HUES48 (cell line): ENCODE measurements around the gene KCNIP3.
"Not testable (repeated sequence)": the region's sequence is repeated elsewhere in the genome, so short reads cannot be mapped to it uniquely, and the experiment has no call there.

Experiments
- H3K27ac ChIP-seq: one replicate; pipeline ENCODE4 v1.7.0; 2013; ENCODE audit warnings: low read depth, low read length, inconsistent platforms
- H3K27me3 ChIP-seq: 2 replicates; pipeline ENCODE4 v1.6.1; 2013; ENCODE audit warnings: mild to moderate bottlenecking, low read length; ENCODE audit not compliant: control insufficient read depth, insufficient read depth
- H3K36me3 ChIP-seq: 2 replicates; pipeline ENCODE4 v1.6.1; 2013; ENCODE audit warnings: low read length; ENCODE audit not compliant: control insufficient read depth, insufficient read depth
- H3K4me1 ChIP-seq: 2 replicates; pipeline ENCODE4 v1.6.1; 2013; ENCODE audit warnings: mild to moderate bottlenecking, low read length; ENCODE audit not compliant: control insufficient read depth, insufficient read depth
- H3K4me3 ChIP-seq: 2 replicates; pipeline ENCODE4 v1.5.1; 2013; ENCODE audit warnings: mild to moderate bottlenecking, low read depth, low read length
- H3K9ac ChIP-seq: 2 replicates; pipeline ENCODE4 v1.6.1; 2013; ENCODE audit warnings: mild to moderate bottlenecking, low read depth, low read length, moderate library complexity
- H3K9me3 ChIP-seq: 2 replicates; pipeline ENCODE4 v1.6.1; 2013; ENCODE audit warnings: low read length; ENCODE audit not compliant: control insufficient read depth, insufficient read depth

Gene KCNIP3

DNA sequence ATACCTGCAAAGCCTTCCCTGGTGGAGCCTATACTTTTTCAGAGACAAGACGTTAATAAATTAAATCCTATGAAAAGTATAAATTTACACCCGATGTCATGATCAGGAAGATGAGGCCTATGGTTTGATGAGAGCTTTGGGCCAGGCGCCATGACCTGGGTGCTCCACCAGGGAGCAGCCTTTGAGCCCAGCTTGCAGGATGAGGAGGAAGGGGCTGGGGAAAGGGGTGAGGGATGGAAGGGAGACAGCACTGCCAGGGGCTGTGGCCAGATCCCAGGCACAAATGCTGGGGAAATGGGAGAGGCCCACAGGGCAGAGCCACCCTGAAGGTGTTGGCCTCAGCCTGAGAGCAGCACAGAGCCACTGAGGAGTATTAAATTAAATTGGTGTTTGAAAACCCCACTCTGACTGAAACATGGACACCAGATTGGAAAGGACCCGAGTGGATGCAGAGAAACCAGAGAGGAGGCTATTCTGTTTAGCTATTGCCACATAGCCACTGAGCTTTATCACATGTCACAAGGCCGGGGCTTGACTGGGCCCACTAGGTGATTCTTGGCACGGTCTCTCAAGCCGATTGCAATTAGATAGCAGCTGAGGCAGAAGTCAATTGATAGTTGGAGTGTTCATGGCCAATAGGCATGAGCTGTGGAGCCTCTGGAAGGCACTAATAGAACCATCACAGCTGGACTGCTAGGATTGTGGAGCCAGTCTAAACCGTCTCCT is 95.7 kb downstream of the KCNIP3 start:
- no peak overlapping the region for H3K27ac ChIP-seq
- 0 out of 2 replicates have a peak, but pooled peaks cover 5% of the 10 kb centered on the region for H3K27me3 ChIP-seq
- H3K4me3 ChIP-seq: no peak overlapping the region
- H3K36me3 ChIP-seq: no peaks in the 10 kb centered on the region
- no peak overlapping the region for H3K9ac ChIP-seq
- no peaks in the 10 kb centered on the region; the same call in 1 of the 2 replicates for H3K4me1 ChIP-seq
- no peaks in the 10 kb centered on the region for H3K9me3 ChIP-seq

DNA sequence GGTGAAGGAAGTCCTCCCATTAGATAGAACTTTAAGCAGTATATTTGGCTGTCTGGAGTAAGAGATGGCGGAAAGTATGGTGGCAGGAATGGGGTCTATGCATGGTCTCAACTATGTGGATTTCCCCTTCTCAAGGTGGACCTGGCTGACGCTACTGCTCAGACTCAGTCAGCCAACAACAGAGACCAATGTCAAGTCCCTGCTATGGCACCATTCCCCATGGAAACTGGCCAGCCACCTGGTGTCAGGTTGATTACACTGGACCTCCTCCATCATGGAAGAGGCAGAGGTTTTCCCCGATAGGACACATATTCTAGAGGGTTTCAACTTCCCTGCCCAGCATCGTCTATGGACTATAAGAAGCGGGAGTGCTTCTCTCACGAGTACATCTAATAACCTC is 96.8 kb downstream of the KCNIP3 start:
- no peak overlapping the region for H3K4me3 ChIP-seq
- H3K36me3 ChIP-seq: no peaks in the 10 kb centered on the region
- no peaks in the 10 kb centered on the region; the same call in 1 of the 2 replicates for H3K4me1 ChIP-seq
- H3K9ac ChIP-seq: no peak overlapping the region
- no peaks in the 10 kb centered on the region for H3K9me3 ChIP-seq
- 0 out of 2 replicates have a peak, but pooled peaks cover 5% of the 10 kb centered on the region for H3K27me3 ChIP-seq
- H3K27ac ChIP-seq: no peak overlapping the region

DNA sequence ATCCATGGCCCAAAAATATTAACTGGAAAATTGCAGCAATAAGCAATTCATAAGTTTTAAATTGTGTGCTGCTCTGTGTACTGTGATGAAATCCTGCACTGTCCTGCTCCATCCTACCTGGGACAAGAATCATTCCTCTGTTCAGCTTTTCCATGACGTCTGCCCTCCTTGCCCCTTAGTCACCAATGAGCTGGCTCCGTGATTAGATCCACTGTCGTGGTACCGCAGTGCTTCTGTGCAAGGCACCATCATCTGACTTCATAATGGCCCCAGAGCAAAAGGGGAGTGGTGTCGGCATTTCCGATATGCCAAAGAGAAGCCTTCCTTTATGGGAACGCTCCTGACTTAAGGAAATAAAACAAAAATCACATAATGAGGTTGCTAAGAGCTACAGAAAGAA is 101.9 kb downstream of the KCNIP3 start:
- no peaks in the 10 kb centered on the region for H3K36me3 ChIP-seq
- H3K4me3 ChIP-seq: no peak overlapping the region
- peaks cover 3% of the 10 kb centered on the region; the same call in 1 of the 2 replicates for H3K4me1 ChIP-seq

GRCh38 chr2:95401480-95401879 is 104.3 kb downstream of the KCNIP3 start:
- Histone ChIP-seq H3K27ac (no peak overlapping the region), H3K4me3 (peak overlapping the region; percentile 88), H3K4me1 (peaks cover 3% of the 10 kb centered on the region; the same call in 1 of the 2 replicates), H3K9ac (no peak overlapping the region), H3K9me3 (no peaks in the 10 kb centered on the region), H3K36me3 (no peaks in the 10 kb centered on the region), H3K27me3 (peaks cover 5% of the 10 kb centered on the region; the same call in 1 of the 2 replicates)

More for the DNA sequence above, 101.9 kb downstream of the KCNIP3 start:
- no peak overlapping the region for H3K9ac ChIP-seq
- no peaks in the 10 kb centered on the region for H3K9me3 ChIP-seq
- H3K27me3 ChIP-seq: peaks cover 5% of the 10 kb centered on the region; the same call in 1 of the 2 replicates
- H3K27ac ChIP-seq: no peak overlapping the region

GRCh38 chr2:95402004-95402369 is 104.8 kb downstream of the KCNIP3 start:
- Histone ChIP-seq H3K9ac (peak overlapping the region; percentile 59; the same call in 1 of the 2 replicates), H3K4me3 (peak overlapping the region; percentile 88)
- H3K27ac ChIP-seq, H3K36me3 ChIP-seq, H3K4me1 ChIP-seq, H3K9me3 ChIP-seq, H3K27me3 ChIP-seq: not testable (repeated sequence)

DNA sequence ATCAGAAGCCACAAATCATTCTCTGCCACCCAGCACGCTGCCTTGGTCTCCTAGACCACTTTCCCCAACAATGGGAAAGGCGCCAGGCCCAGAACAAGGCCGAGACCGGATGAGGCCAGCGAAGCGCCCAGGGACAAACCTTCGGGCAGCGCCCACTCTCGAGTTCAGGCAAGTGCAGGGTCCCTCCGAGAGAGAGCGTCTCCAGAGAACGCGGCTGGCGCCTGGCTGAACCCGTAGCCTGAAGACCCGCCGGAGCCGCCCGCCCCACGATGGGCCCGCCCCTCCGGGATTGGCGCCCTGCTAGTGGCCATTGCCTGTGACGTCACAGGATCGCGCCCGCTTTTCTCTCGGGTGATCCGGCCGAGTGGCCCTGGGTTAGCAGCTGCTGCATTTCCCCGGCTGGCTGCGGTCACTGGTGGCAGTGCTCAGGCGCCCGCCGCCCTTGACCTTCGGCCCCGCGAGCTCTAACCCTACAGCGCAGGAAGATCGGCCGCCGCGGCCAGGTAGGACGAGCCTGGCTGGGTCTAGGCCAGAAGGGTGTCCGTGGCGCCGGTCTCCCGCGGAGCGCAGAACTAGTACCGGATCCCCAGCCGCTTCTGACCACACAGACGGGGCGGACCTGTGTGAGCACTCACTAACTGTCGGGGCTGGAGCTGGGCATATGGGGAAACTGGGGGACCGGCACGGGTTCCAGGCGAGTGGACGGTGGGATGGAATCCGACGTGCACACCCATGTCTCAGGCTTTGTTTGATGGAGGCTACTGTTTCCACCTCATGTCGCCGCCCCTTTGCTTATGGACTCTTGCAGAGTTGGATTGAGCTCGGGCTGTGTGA is 105.4 kb downstream of the KCNIP3 start, which contains the start of gene FAHD2A:
TSS of gene FAHD2A (plus strand) at position 339 of the 834 bp plus-strand sequence. CDS start 2,851 bp downstream, outside the sequence.
- peak within 1 kb of the TSS; percentile 85 for H3K9ac ChIP-seq
- peaks cover 5% of the 10 kb centered on the region; the same call in 1 of the 2 replicates for H3K27me3 ChIP-seq
- H3K4me3 ChIP-seq: peak within 1 kb of the TSS; percentile 88
- peaks cover 3% of the 10 kb centered on the region; the same call in 1 of the 2 replicates for H3K4me1 ChIP-seq
- H3K36me3 ChIP-seq: peaks cover 5% of the 10 kb centered on the region
- peak within 1 kb of the TSS; percentile 26 for H3K27ac ChIP-seq
- no peaks in the 10 kb centered on the region for H3K9me3 ChIP-seq

- H3K9ac ChIP-seq: peak overlapping the region; percentile 85; the same call in 1 of the 2 replicates
- H3K36me3 ChIP-seq, H3K27ac ChIP-seq, H3K9me3 ChIP-seq, H3K27me3 ChIP-seq, H3K4me1 ChIP-seq: not testable (repeated sequence)
- peak overlapping the region; percentile 88 for H3K4me3 ChIP-seq
Observed at GRCh38 chr2:95403204-95403721, 106.1 kb downstream of the KCNIP3 start.

GRCh38 chr2:95403824-95404223 is 106.7 kb downstream of the KCNIP3 start:
- H3K27ac ChIP-seq, H3K9me3 ChIP-seq, H3K27me3 ChIP-seq, H3K36me3 ChIP-seq, H3K4me1 ChIP-seq, H3K9ac ChIP-seq: not testable (repeated sequence)
- H3K4me3 ChIP-seq: peak overlapping the region; percentile 88; the same call in 1 of the 2 replicates

GRCh38 chr2:95404676-95405075 is 107.5 kb downstream of the KCNIP3 start:
- H3K27ac ChIP-seq, H3K4me3 ChIP-seq, H3K36me3 ChIP-seq, H3K9ac ChIP-seq, H3K27me3 ChIP-seq, H3K4me1 ChIP-seq, H3K9me3 ChIP-seq: not testable (repeated sequence)

- not testable (repeated sequence) for H3K9me3 ChIP-seq, H3K27me3 ChIP-seq, H3K9ac ChIP-seq, H3K4me1 ChIP-seq, H3K36me3 ChIP-seq, H3K4me3 ChIP-seq, H3K27ac ChIP-seq
Observed at GRCh38 chr2:95411239-95411638, 114.1 kb downstream of the KCNIP3 start.
